GM18951 (cell line): ENCODE data around the gene C11orf68.

Experiments
- POLR2A ChIP-seq: IDR thresholded peaks from 4 replicates; pipeline ENCODE4 v1.6.1; 2011; ENCODE audit warnings: mild to moderate bottlenecking; ENCODE audit not compliant: insufficient read length, insufficient read depth; ENCODE audit errors: extremely low read depth
- in situ Hi-C: fragments of 300-500 bp; cut with MboI; formaldehyde crosslinking; loops from one replicate; pipeline ENCODE4 v1.12.0; 2022; ENCODE audit warnings: low sequenced_read_pairs, mixed read lengths, inconsistent platforms; ENCODE audit not compliant: unreplicated experiment

Gene C11orf68

DNA sequence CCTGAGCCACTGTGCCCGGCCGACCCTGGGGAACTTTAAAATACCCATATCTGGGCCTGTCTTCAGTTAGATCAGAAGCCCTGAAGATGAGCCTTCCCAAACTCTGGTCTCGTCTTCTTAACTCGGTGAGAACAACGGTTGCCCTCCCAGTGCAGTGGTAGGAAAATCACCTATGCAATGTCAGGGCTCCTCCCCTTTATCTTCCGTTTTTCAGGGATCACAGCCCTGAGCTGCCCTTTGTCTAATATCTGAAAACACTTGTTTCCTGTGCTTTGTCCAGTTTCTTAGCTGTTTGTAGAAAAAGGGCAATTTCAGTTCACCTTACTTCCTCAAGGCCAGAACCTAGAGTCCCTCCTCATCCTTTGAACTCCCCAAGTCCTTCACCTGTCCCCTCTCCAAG, 9.8 kb upstream of the C11orf68 start:
- in situ Hi-C loops = no loop called here
- TF ChIP-seq POLR2A = no peak

DNA sequence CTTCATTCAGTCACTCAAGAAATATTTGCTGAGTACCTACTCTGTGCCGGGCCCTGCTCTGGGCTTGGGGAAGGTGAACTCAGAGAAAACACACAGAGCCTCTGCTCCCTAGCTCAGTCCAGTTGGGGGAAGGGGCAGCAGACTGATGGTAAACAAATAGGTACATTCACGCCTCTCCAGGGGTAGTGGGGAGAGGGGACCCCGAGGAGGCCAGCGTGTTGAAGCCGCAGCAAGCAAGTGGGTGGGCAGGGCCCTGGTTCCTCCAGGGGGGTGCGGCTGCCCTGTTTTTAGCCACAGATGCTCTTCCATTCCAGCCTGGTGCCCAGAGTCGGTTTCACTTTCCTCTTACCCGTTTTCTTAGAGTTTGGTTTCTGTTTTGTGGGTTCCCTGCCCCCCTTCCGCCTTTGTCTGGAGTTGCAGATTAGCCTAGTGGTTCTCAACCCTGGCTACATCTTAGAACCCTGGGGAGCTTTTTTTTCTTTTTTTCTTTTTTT, 9.1 kb upstream of the C11orf68 start:
- in situ Hi-C loops = no loop called here
- TF ChIP-seq POLR2A = peak; percentile 58

DNA sequence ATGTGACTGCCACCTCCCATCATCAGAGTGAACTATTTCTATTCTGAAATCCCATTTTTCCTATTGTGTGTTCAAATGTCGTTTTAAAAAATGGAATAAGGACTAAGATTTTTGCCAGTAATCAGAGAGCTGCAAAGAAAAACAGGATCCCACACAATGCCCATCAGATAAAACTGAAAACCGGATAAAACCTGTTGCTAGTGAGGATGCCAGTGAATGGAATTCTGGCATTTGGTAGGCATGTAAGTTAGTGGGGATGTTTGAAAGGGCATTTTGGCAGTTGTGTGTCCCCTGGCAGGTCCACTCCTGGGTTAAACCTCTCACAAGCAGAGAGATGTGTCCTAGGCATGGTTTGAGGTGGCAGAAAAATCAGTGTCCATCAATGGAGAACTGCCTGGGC, 6.5 kb upstream of the C11orf68 start:
- in situ Hi-C loops = no loop called here
- no peak for TF ChIP-seq POLR2A

DNA sequence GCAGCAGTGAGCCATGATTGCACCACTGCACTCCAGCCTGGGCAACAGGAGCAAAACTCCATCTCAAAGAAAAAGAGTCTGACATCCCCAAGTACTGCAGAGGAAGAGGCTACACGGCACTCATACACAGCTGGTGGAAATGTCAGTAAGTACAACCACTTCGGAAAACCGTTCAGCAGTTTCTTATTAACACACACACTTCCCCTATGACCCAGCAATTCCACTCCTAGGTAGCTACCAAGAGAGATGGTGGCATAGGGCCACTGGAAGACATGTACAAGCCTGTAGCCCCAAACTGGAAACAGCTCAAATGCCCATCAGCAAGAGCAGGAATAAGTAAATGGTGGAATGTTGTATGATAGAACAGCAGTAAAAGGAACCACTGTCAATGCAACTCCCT, 3.7 kb upstream of the C11orf68 start:
- in situ Hi-C loops = no loop called here
- no peak for TF ChIP-seq POLR2A

DNA sequence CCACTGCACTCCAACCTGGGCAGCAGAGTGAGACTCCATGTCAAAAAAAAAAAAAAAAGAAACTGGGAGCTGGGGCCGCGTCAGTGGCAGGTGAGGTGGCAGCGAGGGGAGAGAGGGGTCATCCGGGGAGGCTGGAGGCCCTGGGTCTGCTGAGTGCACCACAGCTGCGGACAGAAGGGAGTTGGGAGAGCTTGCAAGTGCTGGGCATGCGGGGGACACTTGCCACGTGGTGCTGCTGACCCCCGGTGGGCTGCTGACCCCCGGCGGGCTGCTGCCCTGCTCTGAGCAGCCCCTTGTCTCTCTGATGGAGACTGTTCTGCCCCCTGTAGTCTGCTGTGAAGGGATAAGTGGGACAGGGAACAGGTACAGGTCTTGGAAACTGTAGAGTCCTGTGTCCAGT, 3.0 kb upstream of the C11orf68 start:
- in situ Hi-C loops = no loop called here
- no peak for TF ChIP-seq POLR2A

DNA sequence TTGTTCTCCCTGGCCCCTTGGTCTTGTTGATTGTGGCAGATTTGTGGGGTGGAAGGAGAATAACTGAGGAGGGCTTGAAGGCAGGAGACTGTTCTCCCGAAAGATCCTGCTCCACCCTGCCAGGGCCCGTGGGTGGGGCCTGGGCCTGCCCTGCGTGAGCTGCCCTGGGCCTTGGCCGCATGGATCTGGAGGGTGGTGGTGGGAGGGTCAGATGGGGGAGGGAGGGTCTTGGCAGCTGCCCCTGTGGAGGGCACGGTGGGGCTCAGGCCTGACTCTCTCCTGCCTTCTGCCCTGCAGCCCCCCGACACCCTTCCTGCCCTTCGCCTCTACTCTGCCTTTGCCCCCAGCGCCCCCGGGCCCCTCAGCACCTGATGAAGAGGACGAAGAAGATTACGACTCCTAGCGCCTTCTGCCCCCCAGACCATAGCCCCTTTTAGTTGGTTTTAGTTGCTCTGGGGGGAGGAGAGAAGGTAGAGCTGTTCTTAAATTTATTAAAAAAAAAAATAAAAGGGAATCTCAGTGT, 2.2 kb upstream of the C11orf68 start:
- TF ChIP-seq POLR2A = no peak
- in situ Hi-C loops = no loop called here

DNA sequence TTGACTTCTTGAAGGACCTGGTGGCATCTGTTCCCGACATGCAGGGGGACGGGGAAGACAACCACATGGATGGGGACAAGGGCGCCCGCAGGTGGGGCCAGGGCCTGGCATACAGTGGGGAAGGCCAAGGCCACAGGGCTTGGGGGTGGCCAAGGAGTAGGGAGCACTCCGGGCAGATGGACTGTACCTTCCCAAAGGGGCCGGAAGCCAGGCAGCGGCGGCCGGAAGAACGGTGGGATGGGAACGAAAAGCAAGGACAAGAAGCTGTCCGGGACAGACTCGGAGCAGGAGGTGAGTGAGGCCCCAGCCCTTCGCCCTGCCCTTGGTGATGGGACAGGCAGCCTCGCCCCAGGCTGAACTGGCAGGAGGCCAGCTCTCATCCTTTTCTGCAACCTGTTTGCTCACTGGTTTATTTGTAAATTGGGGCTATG, 1.5 kb upstream of the C11orf68 start:
- in situ Hi-C loops = no loop called here
- no peak for TF ChIP-seq POLR2A

DNA sequence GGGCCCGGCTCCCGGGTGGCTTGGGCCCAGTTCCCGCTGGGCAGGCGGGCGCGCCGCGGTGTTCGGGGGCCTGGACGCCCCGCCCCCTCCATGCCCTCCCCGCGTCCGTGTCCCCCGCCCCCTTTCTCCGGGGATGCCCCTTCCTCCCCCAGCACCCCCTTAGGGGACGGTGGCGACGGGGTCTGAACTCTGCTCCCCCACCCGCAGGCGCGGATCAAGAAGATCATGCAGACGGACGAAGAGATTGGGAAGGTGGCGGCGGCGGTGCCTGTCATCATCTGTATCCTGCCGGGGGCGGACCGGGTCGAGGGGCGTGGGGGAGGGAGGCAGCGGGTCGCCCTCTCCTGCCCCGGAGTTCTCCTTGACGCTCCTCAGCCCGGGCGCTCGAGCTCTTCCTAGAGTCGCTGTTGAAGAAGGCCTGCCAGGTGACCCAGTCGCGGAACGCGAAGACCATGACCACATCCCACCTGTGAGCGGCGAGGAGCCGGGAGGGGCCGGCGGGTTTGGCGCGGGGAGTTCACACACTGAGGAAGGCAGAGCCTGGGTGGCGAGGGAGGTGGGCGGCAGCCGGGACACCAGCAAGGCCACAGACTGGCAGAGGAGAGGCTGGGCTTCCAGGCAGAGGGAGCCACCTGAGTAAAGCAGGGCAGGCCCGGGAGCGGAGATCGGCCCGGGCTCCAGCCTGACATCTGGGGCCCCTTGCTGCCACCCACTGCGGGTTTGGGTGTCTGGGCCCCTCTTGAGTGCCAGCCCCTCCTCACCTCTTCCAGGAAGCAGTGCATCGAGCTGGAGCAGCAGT, 910 bp upstream of the C11orf68 start:
- no peak for TF ChIP-seq POLR2A
- in situ Hi-C loops = no loop called here

- TF ChIP-seq POLR2A = peak; percentile 26
- in situ Hi-C loops = no loop called here
Measured at GRCh38 chr11:65919141-65919572, 295 bp upstream of the C11orf68 start, which contains the start of gene DRAP1. TSS of gene DRAP1 (plus strand) at chr11:65919426. CDS start at chr11:65919502, 76 bp downstream.

- TF ChIP-seq POLR2A = no peak
- in situ Hi-C loops = no loop called here
Measured at GRCh38 chr11:65917434-65918210, 1.2 kb downstream of the C11orf68 start.

DNA sequence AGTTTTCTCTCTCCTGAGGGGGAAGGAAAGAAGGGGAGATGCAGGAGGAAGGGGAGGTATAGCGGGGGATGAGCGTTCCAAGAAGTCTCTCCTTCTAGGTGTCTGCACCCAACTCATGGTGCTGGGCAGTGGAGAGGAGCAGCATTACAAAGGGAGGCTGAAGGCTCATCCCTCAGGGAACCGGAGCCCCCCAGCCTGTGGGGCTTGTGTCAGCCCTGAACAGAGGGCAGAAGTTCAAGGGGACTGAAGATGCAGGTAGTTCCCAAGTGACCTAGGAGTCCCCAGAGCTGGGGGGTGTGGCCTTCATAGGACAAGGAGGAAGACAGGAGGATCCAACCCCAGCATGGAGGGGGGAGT, 1.8 kb downstream of the C11orf68 start:
- in situ Hi-C loops = no loop called here
- TF ChIP-seq POLR2A = no peak

- in situ Hi-C loops = no loop called here
- TF ChIP-seq POLR2A = no peak
Measured at GRCh38 chr11:65916391-65916790, 2.5 kb downstream of the C11orf68 start.

- no peak for TF ChIP-seq POLR2A
- in situ Hi-C loops = no loop called here
Measured at GRCh38 chr11:65915821-65916251, 3.0 kb downstream of the C11orf68 start.
